ENCODE data around the gene REEP1. TPM values are rescaled to one million over a fixed set of nuclear protein-coding genes. Genes with fewer than 3 reads are reported as not detected.

REEP1 gene
- total RNA-seq, 1 experiment from 2014 or later = 3.6 TPM

DNA sequence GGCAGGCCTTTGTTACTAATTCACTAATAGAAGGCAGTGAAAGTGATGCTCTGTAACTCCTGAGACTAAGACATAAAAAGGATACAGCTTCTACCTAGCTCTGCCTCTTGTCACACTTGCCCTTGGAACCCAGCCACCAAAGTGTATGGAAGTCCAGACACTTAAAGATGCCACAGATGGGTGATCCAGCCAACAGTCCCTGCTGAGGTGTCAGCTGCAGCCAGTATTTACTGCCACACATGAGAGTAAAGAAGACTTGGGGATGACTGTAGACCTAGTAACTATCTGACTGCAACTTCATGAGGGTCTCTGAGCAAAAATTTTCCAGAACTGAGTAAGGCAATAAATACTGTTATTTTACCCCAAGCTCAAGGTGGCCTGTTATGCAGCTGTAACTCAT is 151.0 kb downstream of the REEP1 start:
- H3K27me3 ChIP-seq (replicated peaks; ENCODE audit: insufficient read depth, low read depth, low read length, poor library complexity) = no peaks in the 10 kb centered on the region
- intact Hi-C loops (cut with micrococcal nuclease; ENCODE audit: unreplicated experiment) = no loop called here
- peak overlapping the region; percentile 67 for H3K27ac ChIP-seq (ENCODE audit: low read depth, low read length, poor library complexity, severe bottlenecking)
- ChIA-PET POLR2A (ENCODE audit: low non-redundant PET) (no interaction called here), CTCF (interaction anchor here (0.6 kb wide), 1 partner anchor 9 kb away, joined by 3 read pairs; no protein-coding TSS in a partner anchor)
- H3K4me3 ChIP-seq (ENCODE audit: low read depth, low read length, poor library complexity, severe bottlenecking) = no peak overlapping the region
- TF ChIP-seq CTCF (conservative IDR thresholded peaks at IDR 0.05; ENCODE audit: low read depth, low read length) = no peak
- TF ChIP-seq EZH2 (IDR thresholded peaks at IDR 0.05; ENCODE audit: borderline replicate concordance, low read depth, low read length, poor library complexity, severe bottlenecking) = no peak
- no TSS peak for BruUV-seq (replicated peaks)
- DNase-seq (ENCODE audit: low spot score) = peak; percentile 21
- peaks cover 30% of the 10 kb centered on the region for H3K4me1 ChIP-seq (ENCODE audit: insufficient read depth, low read length, poor library complexity, severe bottlenecking)
- no peaks in the 10 kb centered on the region for H3K36me3 ChIP-seq (ENCODE audit: insufficient read depth, low read length, poor library complexity, severe bottlenecking)
- H3K9me3 ChIP-seq (ENCODE audit: low read depth, low read length, poor library complexity, severe bottlenecking) = no peaks in the 10 kb centered on the region

DNA sequence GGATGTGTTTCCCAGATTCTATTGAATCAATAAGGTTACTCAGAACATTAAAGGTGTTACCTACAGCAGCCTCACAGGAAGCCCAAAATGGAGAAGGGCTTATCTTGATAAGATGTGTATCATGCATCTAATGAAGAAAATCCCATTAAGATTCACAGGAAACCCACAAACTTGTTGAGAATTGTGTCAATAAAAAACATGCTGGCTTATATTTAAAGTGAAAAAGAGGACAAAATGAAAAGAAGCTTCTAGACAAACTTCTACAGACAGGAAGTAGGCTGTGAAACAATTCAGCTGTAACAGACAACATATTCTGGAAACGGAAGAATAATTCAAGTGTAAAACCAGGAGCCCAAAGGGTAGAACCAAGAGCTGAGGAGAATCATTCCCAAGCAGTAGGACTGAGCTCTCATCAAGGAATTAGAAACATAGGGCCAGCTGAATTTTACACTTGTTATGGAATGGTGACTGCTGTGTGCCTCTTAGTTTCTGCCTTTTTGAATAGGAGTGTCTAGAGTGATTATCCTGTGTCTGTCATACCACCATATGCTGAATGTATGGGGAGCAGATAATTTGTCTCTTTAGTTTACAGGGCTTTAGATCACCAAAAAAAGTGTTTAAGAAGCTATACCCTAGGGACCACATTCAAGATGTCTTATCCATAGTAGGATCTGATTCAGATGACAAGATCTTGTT is 151.8 kb downstream of the REEP1 start:
- DNase-seq (ENCODE audit: low spot score) = peak; percentile 21
- Histone ChIP-seq H3K4me3 (ENCODE audit: low read depth, low read length, poor library complexity, severe bottlenecking) (no peak overlapping the region), H3K27me3 (replicated peaks; ENCODE audit: insufficient read depth, low read depth, low read length, poor library complexity) (no peaks in the 10 kb centered on the region), H3K36me3 (ENCODE audit: insufficient read depth, low read length, poor library complexity, severe bottlenecking) (no peaks in the 10 kb centered on the region), H3K9me3 (ENCODE audit: low read depth, low read length, poor library complexity, severe bottlenecking) (no peaks in the 10 kb centered on the region), H3K4me1 (ENCODE audit: insufficient read depth, low read length, poor library complexity, severe bottlenecking) (peaks cover 30% of the 10 kb centered on the region), H3K27ac (ENCODE audit: low read depth, low read length, poor library complexity, severe bottlenecking) (peak overlapping the region; percentile 67)
- TF ChIP-seq CTCF (conservative IDR thresholded peaks at IDR 0.05; ENCODE audit: low read depth, low read length) = no peak
- TF ChIP-seq EZH2 (IDR thresholded peaks at IDR 0.05; ENCODE audit: borderline replicate concordance, low read depth, low read length, poor library complexity, severe bottlenecking) = no peak
- no TSS peak for BruUV-seq (replicated peaks)
- ChIA-PET POLR2A (ENCODE audit: low non-redundant PET) (no interaction called here), CTCF (no interaction called here)
- intact Hi-C loops (cut with micrococcal nuclease; ENCODE audit: unreplicated experiment) = no loop called here

DNA sequence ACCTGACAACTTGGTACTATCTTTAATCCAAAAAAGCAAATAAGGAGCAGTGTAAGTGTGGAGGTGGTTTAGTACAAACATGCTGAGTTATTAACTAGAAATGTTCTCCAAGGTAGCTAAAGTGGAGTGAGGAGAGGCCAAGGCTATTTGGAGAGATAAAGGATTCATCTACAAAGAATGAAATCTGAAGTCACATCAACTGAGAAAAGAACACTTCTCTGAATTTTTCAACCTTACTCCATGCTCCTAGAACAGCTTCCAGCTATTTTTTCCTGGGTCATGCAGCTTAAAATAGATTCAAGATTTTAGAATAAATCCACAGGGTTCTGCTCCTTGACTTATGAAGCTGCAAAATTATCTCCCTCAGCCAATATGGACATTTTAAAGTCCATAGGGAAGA is 160.8 kb downstream of the REEP1 start:
- POLR2A ChIA-PET (ENCODE audit: low non-redundant PET) = no interaction called here
- no peak for DNase-seq (ENCODE audit: low spot score)
- TF ChIP-seq CTCF (conservative IDR thresholded peaks at IDR 0.05; ENCODE audit: low read depth, low read length) = no peak
- TF ChIP-seq EZH2 (IDR thresholded peaks at IDR 0.05; ENCODE audit: borderline replicate concordance, low read depth, low read length, poor library complexity, severe bottlenecking) = no peak

More for the DNA sequence above, 160.8 kb downstream of the REEP1 start:
- H3K4me3 ChIP-seq (ENCODE audit: low read depth, low read length, poor library complexity, severe bottlenecking) = no peak overlapping the region
- intact Hi-C loops (cut with micrococcal nuclease; ENCODE audit: unreplicated experiment) = no loop called here
- peaks cover 63% of the 10 kb centered on the region for H3K36me3 ChIP-seq (ENCODE audit: insufficient read depth, low read length, poor library complexity, severe bottlenecking)
- H3K27me3 ChIP-seq (replicated peaks; ENCODE audit: insufficient read depth, low read depth, low read length, poor library complexity) = no peaks in the 10 kb centered on the region
- no TSS peak for BruUV-seq (replicated peaks)
- no peaks in the 10 kb centered on the region for H3K4me1 ChIP-seq (ENCODE audit: insufficient read depth, low read length, poor library complexity, severe bottlenecking)
- CTCF ChIA-PET = no interaction called here
- H3K27ac ChIP-seq (ENCODE audit: low read depth, low read length, poor library complexity, severe bottlenecking) = no peak overlapping the region
- no peaks in the 10 kb centered on the region for H3K9me3 ChIP-seq (ENCODE audit: low read depth, low read length, poor library complexity, severe bottlenecking)
